ENCODE data around the gene RGL2.

RGL2 gene

GRCh38 chr6:33316603-33317418 is 18.1 kb upstream of the RGL2 start:
- DNase-seq = no peak

GRCh38 chr6:33315793-33316602 is 17.3 kb upstream of the RGL2 start:
- DNase-seq = no peak

DNA sequence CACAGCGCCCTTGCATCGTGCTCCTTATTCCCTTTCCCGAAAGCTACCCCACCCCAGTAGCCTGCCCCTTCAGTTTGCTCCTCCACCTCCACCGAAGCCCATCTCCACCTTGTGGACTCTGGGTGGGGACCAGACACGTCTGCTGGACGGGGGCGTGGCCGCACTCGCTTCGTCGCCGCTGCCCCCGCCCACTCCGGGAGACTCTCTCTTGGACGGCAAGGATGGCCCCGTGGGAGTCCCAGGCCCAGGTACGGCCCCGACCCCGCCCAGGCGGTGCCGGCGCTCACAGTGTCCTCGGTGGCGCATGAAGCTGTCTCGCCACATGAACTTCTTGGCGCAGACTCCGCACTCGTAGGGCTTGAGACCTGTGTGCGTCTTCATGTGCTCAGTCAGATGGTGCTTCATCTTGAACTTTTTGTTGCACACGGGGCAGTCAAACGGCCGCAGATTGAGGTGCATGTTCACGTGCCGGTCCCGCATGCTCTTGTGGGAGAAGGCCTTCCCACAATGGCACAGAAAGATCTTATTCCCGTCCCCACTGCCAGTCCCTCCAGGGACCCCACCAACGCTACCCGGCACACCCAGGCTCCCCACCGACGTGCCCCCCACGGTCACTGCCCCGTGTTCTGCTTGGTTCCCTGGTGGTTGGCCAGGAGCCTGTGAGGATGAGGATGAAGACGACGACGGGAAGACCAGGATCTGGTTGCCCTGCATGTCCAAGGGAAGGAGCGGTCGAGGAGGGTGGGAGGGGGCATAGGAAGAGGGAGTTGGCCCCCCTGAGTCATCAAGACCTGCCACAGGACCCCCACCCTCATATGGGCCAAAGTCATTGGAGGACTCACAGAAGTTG is 16.4 kb upstream of the RGL2 start:
- DNase-seq = no peak

DNA sequence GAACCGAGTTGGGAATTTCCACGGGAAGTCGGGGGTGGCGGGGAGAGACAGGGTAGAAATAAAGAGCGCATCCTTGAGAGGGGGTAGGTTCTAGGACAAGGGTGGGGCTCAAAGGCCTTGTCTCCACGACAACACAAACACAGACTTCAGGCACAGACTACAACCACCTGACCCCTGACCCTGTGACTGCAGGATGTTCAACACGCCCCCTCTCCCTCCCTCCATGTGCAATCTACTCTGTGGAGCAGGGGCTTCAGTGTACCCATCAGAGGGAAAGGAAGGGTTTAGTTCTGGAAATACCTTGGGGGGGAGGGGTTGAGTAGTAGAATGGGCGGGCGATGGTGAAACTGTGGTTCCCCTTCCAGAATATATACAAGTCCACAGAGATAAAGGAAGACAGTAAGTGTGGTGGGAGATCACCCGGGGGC is 15.8 kb upstream of the RGL2 start:
- DNase-seq = peak; percentile 63

GRCh38 chr6:33313709-33314514 is 15.2 kb upstream of the RGL2 start, which contains the start of gene TAPBP:
TSS of gene TAPBP (minus strand) at chr6:33314078. CDS start at chr6:33314041, 37 bp downstream.
- DNase-seq = peak; percentile 75

GRCh38 chr6:33313105-33313708 is 14.5 kb upstream of the RGL2 start:
- DNase-seq = peak; percentile 55

DNA sequence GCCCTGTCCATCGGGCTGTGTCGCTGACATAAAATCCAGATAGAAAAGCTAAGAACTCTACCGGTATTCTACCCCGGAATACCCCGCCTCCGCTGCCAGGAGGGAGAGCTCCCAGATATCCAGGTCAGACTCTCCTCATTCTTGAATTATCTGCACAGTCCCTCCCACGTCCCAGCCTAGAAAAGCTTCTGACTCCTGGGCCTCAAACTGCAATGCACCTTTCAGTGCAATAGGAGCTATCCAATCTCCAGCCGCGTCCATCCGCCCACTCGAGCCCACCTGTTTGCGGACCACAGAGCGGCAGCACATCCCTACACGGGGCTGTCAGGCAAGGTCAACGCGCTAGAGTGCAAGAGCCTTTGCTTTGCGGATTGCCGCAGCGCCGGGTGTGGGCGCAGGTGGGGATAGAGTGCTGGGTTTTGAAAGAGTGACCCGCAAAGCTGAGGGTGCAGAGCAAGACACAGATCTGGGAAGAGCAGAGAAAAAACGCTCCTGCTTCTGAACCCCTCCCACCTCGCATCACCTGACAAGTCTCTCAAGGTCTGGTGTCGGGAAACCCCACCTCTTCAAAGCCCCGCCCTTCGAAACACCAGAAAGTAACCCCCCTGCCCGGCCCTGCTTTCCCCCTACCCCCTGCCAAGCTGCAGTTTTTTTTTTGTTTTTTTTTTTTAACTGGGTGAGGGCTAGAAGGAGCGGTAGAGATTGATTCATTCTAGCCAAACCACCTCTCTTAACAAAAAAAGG is 13.8 kb upstream of the RGL2 start:
- DNase-seq = peak; percentile 90

DNA sequence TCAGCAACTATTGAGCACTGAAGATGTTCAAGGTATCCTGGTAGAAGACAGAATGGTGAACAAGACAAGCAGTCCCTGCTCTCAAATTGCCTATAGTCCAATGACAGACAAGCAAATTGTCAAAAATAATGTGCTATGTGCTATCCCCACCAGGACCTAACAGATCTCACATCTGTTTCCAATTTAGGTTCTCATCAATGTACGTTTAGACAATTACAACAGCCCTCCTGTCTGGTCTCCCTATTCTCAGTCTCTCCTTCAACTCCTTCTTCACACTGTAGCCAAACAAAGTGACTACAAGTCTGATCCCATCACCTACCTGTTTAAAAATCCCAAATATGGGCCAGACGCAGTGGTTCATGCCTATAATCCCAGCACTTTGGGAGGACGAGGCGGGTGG is 7.6 kb upstream of the RGL2 start:
- DNase-seq = no peak

GRCh38 chr6:33305052-33305451 is 6.3 kb upstream of the RGL2 start:
- no peak for DNase-seq

- DNase-seq = no peak
Observed at GRCh38 chr6:33304216-33304615, 5.5 kb upstream of the RGL2 start.

DNA sequence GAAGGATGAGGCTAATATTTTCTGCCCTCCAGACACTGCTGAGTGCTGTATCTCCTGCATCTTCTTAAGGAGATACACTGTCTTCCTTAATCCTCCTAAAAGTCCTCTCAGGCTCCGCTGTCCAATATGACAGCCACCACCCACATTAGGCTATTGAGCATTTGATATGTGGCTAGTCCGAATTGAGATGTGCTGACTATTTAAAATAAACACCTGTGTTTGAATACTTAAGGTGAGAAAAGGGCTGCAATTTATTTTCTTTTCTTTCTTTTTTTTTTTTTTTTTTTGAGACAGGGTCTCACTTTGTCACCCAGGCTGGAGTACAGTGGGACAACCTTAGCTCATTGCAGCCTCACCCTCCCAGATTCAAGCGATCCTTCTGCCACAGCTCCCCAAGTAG is 3.1 kb upstream of the RGL2 start:
- no peak for DNase-seq

GRCh38 chr6:33299237-33299944 is 649 bp upstream of the RGL2 start:
- peak; percentile 95 for DNase-seq

DNA sequence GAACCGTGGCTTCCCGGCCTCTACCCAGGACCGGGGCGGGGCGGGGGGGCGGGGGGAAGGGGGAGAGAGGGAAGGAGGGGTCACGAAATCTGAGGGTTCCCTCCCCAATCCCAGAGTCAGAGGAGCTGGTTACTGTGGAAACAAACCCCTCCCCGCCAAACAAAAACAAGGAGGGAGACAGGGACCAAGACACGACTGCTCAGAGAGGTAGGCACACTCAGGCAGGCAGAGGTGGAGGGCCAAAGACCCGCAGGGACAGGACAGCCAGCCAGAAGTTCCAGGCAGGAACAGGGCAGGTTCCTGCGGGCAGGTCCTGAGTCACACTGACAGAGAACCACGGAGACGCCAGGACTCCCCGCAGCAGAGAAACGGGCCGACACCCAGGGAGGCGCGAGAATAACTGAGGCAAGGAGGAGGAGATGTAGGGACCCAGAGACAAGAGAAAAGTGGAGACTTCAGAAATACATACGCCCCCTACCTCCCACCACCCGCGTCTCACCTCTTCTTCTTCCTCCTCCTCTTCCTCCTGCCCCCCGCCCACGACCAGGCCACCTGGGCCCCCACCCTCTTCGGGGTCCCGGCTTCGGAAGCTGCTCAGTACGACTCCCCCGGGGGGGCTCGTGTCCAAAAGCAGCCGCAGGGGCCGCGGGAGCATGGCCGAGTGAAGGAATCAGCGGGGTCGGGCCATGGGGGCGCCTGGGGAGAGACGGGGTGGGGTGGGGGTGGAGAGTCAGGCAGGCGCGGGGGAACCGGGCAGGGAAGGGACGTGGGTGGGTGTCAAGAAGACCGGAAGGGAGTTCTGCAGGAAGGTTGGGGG is 578 bp downstream of the RGL2 start:
- DNase-seq = peak; percentile 66

- DNase-seq = no peak
Observed at GRCh38 chr6:33297406-33297955, 1.3 kb downstream of the RGL2 start.

DNA sequence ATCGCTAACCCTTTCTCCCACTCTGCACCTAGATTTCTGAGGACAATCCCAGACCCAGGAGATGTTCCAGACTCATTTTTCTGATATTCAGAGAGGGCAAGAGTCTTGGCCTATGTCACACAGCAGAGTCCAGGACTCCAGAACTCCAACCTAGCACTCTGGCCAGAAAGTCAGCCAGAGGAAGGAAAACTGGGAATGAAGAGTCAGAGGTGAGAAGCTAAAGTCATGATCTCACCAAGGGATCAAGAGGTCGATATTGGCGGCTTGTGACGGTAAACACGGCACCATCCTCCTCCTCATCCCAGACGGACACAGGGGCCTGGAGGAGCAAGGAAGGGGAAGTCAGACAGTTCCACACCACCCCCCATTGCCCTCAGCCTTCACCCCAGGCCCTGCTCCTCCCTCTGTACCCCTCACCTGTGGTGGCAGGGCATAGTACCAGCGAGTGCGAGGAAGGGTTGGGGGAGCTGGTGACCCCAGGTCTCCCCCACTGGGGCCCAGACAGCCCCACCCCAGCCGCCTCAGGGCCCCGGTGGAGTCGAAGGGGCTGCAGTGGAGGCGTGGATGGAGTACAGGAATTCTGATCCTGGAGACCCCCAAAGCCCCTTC is 1.8 kb downstream of the RGL2 start:
- DNase-seq = no peak

- no peak for DNase-seq
Observed at GRCh38 chr6:33295621-33296369, 2.9 kb downstream of the RGL2 start.

DNA sequence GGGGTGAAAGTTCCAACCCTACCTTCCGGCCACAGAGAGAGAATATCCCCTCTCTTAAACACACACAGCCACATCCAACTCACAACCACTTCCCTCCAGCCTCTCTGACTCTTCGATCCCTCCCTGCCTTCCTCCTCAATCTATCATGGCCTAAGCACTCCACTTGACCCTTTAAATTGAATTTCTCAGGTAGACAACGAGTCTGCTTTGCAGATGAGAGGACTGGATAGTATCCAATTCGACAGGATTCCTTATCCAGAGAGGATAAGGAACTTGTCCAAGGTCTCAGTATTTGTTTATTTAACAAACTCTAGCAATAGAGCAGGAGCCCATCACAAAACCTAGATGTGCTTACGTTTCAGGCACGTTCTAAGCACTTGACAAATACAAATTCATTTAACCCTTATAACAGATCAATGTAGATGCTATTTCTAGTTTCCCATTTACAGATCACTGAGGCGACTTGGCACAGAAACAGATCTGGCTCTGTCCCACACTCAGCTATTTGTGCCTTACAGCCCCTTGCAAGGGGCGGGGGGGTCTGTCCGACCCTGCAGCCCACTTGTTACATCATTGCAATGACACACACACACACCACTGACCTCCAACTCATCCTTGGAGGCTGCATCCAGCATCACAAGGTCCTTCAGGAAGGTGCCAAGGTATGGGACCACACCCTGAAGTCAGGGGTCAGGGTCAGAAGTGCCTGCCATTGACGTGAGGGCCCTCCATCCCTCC is 4.5 kb downstream of the RGL2 start:
- DNase-seq = no peak

All from CD4-positive, alpha-beta T cell treated with Interleukin-17A for 4 hours (primary cell).